Measurements from ENCODE around the gene PTGES3. TPM values are rescaled to one million over a fixed set of nuclear protein-coding genes. Genes with fewer than 3 reads are reported as not detected.

The PTGES3 gene
- total RNA-seq, 4 donors from 2014 or later, result 73.5 to 115 (median 104) TPM

GRCh38 chr12:56684745-56685359 lies 3.2 kb downstream of the PTGES3 start:
- H3K27ac ChIP-seq, result peak overlapping the region in 3 of 4 donors; percentile 30 to 100 (median 96)
- no peak for ATAC-seq
- 36 to 50% methylated on average over 4 to 8 of the region's 8 CpGs for WGBS, 2 donors (ENCODE audit: low coverage in 1 of 2)
- TF ChIP-seq POLR2A (IDR thresholded peaks at IDR 0.05) (no peak), CTCF (IDR thresholded peaks at IDR 0.05) (no peak), POLR2AphosphoS5 (IDR thresholded peaks at IDR 0.05) (no peak), EP300 (IDR thresholded peaks at IDR 0.05) (no peak)
- no peaks in the 10 kb centered on the region for H3K27me3 ChIP-seq
- H3K36me3 ChIP-seq, result peaks cover 0 to 12% of the 10 kb centered on the region in 2 donors
- H3K4me3 ChIP-seq, result peak overlapping the region in 1 of 2 donors; percentile 95
- no peaks in the 10 kb centered on the region for H3K9me3 ChIP-seq
- peaks cover 0 to 82% (median 22%) of the 10 kb centered on the region in 3 donors for H3K4me1 ChIP-seq

- no peak for ATAC-seq
- Histone ChIP-seq H3K4me3 (no peak overlapping the region), H3K27ac (no peak overlapping the region), H3K36me3 (peaks cover 0 to 17% of the 10 kb centered on the region in 2 donors), H3K27me3 (no peaks in the 10 kb centered on the region), H3K9me3 (no peaks in the 10 kb centered on the region), H3K4me1 (peaks cover 0 to 94% (median 28%) of the 10 kb centered on the region in 3 donors)
- TF ChIP-seq CTCF (IDR thresholded peaks at IDR 0.05), result no peak
- TF ChIP-seq EP300 (IDR thresholded peaks at IDR 0.05), result no peak
- no peak for TF ChIP-seq POLR2A (IDR thresholded peaks at IDR 0.05)
- no peak for TF ChIP-seq POLR2AphosphoS5 (IDR thresholded peaks at IDR 0.05)
- WGBS, 2 donors (ENCODE audit: low coverage in 1 of 2), result 89% methylated on average over 3 of the region's 6 CpGs; no CpG with 5 or more reads in 1 of the 2 donors
Measured at GRCh38 chr12:56682323-56682722, 5.8 kb downstream of the PTGES3 start.

- Histone ChIP-seq H3K27me3 (no peaks in the 10 kb centered on the region), H3K27ac (no peak overlapping the region), H3K4me3 (no peak overlapping the region), H3K9me3 (no peaks in the 10 kb centered on the region), H3K4me1 (peaks cover 0 to 100% (median 22%) of the 10 kb centered on the region in 3 donors), H3K36me3 (peaks cover 0 to 17% of the 10 kb centered on the region in 2 donors)
- TF ChIP-seq POLR2AphosphoS5 (IDR thresholded peaks at IDR 0.05), result no peak
- no peak for TF ChIP-seq EP300 (IDR thresholded peaks at IDR 0.05)
- TF ChIP-seq POLR2A (IDR thresholded peaks at IDR 0.05), result no peak
- TF ChIP-seq CTCF (IDR thresholded peaks at IDR 0.05), result no peak
- no peak for ATAC-seq
- 85 to 91% methylated on average over 6 to 10 of the region's 13 CpGs for WGBS, 2 donors (ENCODE audit: low coverage in 1 of 2)
Measured at GRCh38 chr12:56679883-56680575, 8.1 kb downstream of the PTGES3 start.

GRCh38 chr12:56678852-56679251 lies 9.2 kb downstream of the PTGES3 start:
- peaks cover 0 to 90% (median 18%) of the 10 kb centered on the region in 3 donors for H3K4me1 ChIP-seq
- peaks cover 0 to 17% of the 10 kb centered on the region in 2 donors for H3K36me3 ChIP-seq
- no peaks in the 10 kb centered on the region for H3K27me3 ChIP-seq
- 90 to 94% methylated on average over 2 of the region's 2 CpGs for WGBS, 2 donors (ENCODE audit: low coverage in 1 of 2)
- H3K27ac ChIP-seq, result no peak overlapping the region
- H3K9me3 ChIP-seq, result no peaks in the 10 kb centered on the region
- no peak for ATAC-seq
- no peak overlapping the region for H3K4me3 ChIP-seq
- TF ChIP-seq POLR2A (IDR thresholded peaks at IDR 0.05) (no peak), CTCF (IDR thresholded peaks at IDR 0.05) (no peak), EP300 (IDR thresholded peaks at IDR 0.05) (no peak), POLR2AphosphoS5 (IDR thresholded peaks at IDR 0.05) (no peak)
